NAMALWA (cell line): Measurements from ENCODE around the gene SEC62.

Source experiments
- DNase-seq: peaks from one replicate; pipeline ENCODE4 v3.0.0-alpha.2; 2015; ENCODE audit warnings: low spot score

The SEC62 gene

GRCh38 chr3:169966428-169966950 lies at the start of gene SEC62:
TSS of gene SEC62 (plus strand) at chr3:169966807. CDS start at chr3:169966823, 16 bp downstream.
- peak; percentile 97 for DNase-seq

- DNase-seq: no peak
Measured at GRCh38 chr3:169923189-169923588, 43.4 kb upstream of the SEC62 start.

GRCh38 chr3:169923831-169924230 lies 42.8 kb upstream of the SEC62 start:
- no peak for DNase-seq

DNA sequence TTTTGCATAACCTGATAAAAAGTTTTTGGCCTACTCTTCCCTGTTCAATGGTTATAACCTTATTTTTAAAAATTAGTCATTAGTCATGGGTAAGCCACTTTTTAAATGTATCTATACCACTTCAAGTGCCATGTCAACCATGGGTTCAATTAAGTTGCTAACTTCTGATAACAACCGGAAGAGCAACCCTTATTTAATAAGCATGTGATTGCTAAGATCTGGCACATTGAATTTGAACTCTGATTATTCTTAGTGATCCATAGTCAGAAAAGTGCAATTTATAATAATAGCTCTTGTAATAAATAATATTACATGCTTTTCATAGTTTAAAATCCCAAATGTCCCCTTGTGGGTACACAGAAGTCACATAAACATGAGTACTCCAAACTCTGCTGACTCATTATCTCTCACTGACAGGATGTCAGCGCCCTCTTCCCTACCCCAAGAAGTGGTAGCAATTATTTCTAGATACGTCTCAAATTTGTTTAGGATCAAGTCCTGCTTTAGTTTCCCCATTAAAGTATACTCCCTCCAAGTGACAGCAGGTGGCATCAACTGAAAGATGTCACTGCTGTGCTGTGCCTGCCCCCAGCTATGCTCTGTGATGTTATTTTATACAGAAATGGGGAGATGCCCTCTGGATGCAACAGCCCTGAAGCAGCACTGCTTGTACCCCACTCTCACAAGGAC lies 36.6 kb upstream of the SEC62 start:
- DNase-seq: peak; percentile 85

- DNase-seq: no peak
Measured at GRCh38 chr3:169930843-169931242, 35.8 kb upstream of the SEC62 start.

- peak; percentile 93 for DNase-seq
Measured at GRCh38 chr3:169931747-169932520, 34.7 kb upstream of the SEC62 start.

DNA sequence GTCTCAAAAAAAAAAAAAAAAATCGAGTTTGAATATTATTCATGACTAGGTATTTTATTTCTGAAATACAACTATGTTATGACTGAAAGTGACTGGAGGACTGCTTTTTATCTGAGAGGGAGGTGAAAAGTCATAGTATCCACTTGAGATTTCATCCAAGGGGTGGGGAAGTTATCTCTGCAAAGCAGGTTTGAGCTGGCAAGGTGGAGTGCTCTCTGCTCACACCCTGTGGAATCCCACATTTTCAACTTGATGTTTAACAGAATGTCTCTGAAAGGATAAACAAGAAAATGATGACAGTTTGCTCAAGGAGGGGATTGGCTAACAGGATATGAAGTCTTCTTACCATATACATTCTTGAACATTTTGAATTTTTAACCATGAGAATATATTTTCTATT lies 27.3 kb upstream of the SEC62 start:
- DNase-seq: peak; percentile 53

GRCh38 chr3:169939751-169940150 lies 26.9 kb upstream of the SEC62 start:
- DNase-seq: peak; percentile 74

DNA sequence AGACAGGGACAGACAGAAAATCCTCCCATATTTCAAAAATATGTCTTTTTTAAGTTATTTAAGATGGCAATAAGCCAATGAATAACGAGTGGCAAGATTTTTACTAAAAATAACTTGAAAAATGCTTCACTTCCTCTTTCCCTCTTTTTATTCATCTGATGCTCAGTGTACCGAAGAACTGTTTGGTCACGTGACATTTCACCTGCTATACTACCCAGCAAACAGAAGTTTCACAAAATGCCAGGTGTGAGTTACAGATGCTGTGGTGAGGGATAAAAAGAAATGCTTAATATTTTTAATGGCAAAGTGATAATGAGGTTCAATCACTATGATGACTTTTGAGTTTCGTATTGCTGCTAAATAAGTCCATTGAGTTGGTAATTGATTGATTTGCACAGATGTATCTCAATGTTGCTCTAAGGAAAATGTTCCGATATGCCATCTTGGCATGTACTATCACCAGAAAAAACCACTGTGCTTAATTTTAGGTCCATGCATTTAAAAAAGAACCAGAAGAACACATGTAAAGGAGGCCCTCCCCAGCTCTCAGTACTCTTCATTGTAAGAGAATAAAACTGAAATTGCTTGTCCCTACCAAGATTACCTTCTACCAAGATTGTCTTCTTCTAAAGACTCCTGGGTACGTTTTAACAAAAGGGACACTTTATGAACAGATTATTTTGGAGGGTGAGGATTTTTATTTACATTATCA lies 26.0 kb upstream of the SEC62 start:
- peak; percentile 98 for DNase-seq

- DNase-seq: peak; percentile 96
Measured at GRCh38 chr3:169945313-169945712, 21.3 kb upstream of the SEC62 start.

GRCh38 chr3:169946336-169946735 lies 20.3 kb upstream of the SEC62 start:
- DNase-seq: no peak

DNA sequence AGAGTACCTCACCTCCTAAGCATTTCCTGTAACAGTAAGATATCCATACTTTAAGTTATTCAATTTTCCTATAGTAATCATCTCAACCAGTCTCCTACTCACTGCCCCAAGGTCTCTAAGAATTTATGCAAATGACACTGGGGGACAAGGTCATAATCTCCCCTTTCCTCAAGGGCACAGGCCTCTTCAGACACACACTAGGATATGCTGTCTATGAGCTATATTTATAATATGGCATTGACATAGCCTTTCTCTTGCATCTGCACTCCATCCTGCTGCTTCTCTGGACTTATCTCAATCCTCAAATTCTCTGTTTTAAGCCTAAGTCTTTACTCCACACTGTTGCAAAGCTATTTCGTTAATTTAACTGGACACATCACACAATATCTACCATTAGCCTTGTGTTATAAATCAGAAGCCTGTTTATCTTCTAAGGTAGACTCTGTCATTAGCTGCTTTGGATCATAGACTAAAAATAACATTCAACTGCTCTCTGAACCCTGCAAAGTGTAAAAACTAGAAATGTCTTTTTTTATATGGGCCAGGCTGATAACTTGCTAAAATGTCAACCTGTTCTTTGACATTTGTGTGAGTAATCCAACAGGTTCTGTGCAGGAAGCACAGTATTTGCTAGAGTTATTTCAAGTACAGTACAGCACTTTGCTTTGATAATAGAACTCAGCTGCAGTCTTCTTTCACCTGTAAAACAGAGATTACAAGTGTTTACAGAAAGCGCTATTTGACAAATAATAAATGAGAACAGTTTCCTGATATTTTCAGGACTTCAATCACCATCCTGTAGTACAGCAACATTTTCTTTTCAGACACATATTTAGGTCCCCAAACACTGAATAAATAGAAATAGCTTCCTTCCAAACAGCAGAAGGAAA lies 17.8 kb upstream of the SEC62 start:
- peak; percentile 44 for DNase-seq

GRCh38 chr3:169952045-169952444 lies 14.6 kb upstream of the SEC62 start:
- DNase-seq: no peak

DNA sequence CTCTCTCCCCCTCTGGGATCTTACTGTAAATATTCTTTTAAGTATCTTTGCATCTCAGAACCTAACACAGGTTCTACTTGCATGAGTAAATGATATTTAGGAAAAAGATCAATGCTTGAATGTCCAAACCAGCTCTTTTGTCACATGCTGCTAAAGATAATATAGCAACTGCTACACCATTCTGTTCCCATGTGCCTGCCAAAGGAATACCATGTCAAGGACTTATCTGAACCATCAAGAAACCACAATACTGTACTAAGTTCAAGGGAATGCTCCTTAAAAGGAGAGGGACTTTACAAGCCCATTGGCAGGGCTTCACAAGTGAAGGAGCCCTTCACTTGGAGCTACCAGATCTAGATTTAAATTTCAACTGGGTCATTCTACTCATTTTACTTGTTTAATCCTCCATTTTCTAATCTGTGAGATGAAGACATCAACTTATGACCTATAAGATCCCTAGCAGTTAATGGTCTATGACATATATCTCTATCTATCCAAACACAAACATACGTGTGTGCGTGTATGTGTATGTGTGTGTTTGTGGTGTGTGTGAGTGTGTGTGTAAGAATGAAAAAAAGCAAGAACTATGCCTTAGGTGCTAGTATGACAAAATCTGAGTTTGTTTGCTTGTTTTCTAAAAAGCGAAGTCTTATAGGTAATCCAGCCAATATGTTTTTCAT lies 13.0 kb upstream of the SEC62 start:
- DNase-seq: no peak

DNA sequence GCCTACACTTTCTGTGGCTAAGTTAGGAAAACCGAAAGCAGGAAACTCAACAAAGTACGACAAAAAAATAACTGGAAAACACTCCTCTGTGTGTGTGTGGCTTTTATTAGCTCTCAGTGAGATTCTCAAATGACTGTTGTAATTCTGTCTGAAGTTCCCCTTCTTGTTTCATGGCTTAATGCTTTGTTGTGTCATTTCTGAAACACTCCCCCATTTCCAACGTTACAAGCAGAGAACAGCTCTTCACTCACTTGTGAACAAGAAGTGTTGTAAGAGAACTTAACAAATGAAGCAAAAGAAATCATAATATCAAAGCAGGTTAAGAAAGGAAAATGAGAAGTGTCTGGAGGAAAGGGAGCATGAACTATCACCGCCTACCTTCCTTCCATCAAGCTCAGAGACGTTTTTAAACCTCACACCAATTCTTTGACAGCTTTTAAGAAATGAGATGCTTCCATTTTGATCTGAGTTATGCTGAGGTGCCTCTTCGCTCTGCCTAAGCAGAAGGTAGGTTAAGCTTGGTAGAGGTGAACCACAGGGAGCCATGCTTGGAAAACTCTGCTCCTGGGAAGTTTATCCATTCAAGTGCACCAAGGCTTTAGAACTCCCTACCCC lies 12.4 kb upstream of the SEC62 start:
- peak; percentile 60 for DNase-seq

DNA sequence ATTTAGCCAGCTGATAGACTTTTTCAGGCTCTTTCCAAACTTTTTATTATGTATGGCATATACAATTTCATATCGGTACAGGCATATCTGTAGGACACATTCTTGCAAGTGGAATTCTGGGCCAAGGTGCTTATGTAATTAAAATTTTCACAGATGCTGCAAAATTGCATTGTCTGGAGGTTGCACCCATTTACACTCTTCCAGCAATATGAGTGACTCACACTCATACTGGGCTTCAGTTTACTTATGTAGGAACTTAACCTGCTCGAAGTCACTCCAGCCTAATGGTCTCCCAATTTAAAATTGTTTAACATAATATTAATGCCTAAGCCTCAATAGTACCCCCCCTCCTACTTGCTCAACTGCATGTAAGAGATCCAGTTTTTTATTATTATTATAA lies 11.2 kb upstream of the SEC62 start:
- DNase-seq: no peak

DNA sequence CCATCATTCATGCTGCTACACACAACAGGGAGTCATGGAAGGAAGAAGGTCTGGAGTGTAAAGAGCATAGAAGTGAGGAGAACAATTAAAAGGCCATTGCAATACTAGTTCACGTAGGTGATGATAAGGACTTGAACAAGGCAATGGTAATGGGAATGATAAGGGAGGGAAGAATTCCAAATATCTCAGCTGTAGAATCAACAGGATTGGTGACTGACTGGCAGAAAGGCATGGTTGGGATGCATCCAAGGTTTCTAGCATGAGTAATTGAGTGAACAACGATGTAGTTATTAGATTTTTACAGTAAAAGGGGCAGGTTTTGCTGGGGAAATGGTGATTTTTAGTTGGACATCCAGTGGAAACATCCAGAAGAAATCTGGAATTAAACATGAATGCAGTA lies 2.4 kb upstream of the SEC62 start:
- DNase-seq: no peak

- peak; percentile 69 for DNase-seq
Measured at GRCh38 chr3:169965562-169966427, 812 bp upstream of the SEC62 start.
